HG03565 (cell line): Measurements from ENCODE around the gene GPC3.

Experiments
- ATAC-seq: cut with Tn5 transposase; IDR thresholded peaks from one replicate; pipeline ENCODE4 v1.9.1; 2021; ENCODE audit warnings: mild to moderate bottlenecking, moderate library complexity; ENCODE audit not compliant: unreplicated experiment

Gene GPC3

GRCh38 chrX:133933316-133933715, 52.1 kb downstream of the GPC3 start:
- no peak for ATAC-seq

DNA sequence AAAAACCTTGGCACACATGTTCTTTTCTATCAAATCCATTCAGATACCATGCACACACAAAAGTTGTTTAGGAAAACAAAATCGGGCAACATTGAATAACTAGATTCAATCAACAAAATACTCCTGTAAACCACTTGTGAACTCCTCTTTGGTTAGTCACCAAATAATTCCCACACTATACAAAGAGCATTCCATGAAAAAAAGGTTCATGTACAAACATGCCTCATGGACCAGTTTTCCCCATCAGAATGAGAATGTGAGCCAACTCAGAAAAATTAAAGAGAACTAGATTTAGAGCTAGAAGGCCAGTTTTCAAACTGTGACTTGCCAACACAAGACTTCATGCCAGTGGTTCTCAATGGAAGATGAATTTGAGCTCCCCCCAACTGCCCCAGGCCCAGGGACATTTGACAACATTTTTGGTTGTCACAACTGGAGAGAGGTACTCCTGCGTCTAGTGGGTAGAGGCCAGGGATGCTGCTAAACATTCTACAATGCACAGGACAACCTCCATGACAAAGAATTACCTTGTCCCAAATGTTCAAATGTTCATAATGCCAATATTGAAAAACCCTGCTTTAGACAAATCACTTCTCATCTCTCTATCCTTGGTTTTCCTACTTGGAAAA, 55.4 kb downstream of the GPC3 start:
- no peak for ATAC-seq

GRCh38 chrX:133928365-133928764, 57.0 kb downstream of the GPC3 start:
- no peak for ATAC-seq

GRCh38 chrX:133926809-133927208, 58.6 kb downstream of the GPC3 start:
- ATAC-seq: no peak

DNA sequence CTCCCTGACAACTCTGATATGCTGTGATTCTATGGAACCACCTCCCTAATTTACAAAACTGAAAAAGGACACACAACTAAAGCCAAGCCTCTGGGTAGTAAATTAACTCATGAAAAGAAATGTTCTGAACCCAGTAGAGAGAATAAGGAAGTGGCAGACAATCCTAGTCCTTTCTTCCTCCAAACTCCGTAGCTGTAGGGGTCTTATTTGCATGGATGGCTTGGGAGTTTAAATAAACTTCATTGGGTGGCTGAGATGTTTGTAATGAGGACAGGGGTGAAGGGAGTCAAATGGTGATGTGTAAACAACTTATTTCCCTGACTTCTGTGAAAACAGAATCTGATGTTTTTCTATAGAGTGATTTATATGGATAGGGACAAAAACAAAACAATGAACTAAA, 59.3 kb downstream of the GPC3 start:
- ATAC-seq: no peak

- ATAC-seq: no peak
Measured at GRCh38 chrX:133924548-133924947, 60.8 kb downstream of the GPC3 start.

DNA sequence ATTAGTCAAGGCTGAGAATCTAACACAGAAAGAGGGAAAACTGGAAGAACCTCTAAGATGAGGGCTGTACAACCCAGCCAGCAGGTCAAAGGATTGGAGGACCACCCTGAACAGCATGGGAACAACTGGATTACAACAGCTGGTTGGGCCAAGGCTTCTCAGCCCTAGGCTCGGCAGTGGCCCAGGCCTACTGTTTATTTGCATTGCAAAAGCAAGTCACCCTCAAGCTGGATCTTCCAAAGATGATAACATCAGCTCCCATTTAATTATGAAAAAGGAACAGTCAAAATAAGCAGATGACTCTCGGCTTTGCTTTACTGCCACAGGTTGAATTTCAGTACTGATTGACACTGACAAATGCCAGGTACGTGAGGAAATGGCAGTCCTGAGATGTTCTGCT, 61.8 kb downstream of the GPC3 start:
- no peak for ATAC-seq

GRCh38 chrX:133923113-133923512, 62.3 kb downstream of the GPC3 start:
- ATAC-seq: no peak

DNA sequence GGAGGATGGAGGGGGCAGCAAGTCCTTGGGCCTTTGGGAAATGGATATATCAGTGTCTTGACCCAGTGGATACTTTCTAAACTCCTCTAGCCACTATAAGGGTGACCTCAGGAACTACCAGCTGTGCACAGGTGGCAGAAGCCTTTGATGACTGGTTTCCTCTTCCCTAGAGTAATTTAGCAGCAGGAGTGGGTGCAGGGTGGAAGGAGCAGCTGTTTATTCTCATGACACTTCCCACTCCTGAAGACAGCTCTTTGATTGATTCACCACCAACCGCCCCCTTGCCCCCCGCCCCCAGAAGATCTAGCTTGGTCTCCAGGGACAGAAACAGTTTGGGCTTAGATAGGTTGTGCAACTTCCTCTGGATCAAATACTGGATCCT, 63.0 kb downstream of the GPC3 start:
- no peak for ATAC-seq

DNA sequence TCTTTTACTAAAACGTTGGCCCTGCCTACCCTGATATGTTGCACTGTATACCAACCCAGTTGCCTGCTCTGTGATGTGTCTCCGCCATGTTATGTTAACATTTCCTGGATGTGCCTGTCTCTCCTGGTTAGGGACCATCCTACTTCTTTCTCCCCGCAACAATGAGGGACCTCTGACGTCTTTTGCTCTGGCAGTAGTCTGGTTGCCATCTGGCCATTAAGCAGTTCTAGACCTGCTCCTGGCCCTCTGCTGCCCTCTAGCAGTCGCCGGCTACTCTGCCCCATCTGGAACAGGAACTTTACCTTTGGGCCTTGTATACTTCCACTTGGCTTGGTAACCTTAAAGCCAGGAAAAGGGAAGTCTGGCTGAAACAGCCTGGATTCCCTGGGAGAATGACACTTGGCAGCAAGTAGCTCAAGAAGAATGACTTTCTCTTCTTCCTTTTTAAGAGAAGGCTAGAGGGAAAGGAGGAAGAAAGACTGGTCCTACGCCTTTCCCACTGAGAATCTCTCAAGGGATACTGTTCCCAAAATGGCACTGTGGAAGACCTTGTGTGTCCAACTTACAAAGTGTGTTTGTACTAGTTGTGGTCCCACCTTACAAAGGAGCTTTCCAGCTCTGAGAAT, 63.5 kb downstream of the GPC3 start:
- ATAC-seq: no peak

GRCh38 chrX:133921086-133921485, 64.3 kb downstream of the GPC3 start:
- ATAC-seq: no peak

DNA sequence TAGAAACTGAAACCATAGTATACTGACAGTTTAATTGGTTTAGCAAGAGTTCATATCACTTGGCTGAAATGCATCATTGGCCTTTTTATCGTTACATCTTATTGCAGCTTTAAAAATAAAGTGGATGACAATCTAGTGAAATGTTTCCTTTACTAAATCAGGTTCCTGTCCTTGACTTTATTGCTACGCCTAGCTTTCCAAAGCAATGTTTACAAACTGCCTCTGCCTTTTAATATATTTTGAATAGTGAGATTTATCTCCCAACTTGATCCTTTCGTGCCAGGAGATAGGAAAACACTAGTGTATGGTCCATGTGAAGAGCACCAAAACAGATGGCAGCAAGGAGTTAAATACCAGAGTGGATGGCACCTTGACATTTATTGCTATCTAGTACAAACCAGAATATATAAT, 67.0 kb downstream of the GPC3 start:
- ATAC-seq: no peak

- ATAC-seq: no peak
Measured at GRCh38 chrX:133916984-133917722, 68.2 kb downstream of the GPC3 start.

- ATAC-seq: no peak
Measured at GRCh38 chrX:133913658-133914388, 71.6 kb downstream of the GPC3 start.

DNA sequence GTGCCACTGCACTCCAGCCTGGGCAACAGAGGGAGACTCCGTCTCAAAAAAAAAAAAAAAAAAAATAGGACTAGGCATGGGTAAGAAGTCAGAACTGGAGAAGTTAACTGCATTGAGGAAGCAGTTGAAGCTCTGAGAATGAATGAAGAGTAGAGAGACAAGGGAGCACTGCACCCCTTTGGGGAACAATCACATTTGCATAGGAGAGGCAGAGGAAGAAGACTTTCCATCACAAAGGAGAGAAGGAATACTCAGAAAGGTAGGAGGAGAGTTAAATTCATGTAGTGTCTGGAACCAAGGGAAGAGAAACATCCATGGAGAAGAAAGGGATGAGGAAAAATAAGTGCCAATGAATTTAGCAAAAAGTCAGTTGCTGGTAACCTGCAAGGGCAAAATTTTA, 72.4 kb downstream of the GPC3 start:
- no peak for ATAC-seq

- ATAC-seq: no peak
Measured at GRCh38 chrX:133911825-133912495, 73.4 kb downstream of the GPC3 start.

GRCh38 chrX:133910539-133910938, 74.9 kb downstream of the GPC3 start:
- no peak for ATAC-seq

DNA sequence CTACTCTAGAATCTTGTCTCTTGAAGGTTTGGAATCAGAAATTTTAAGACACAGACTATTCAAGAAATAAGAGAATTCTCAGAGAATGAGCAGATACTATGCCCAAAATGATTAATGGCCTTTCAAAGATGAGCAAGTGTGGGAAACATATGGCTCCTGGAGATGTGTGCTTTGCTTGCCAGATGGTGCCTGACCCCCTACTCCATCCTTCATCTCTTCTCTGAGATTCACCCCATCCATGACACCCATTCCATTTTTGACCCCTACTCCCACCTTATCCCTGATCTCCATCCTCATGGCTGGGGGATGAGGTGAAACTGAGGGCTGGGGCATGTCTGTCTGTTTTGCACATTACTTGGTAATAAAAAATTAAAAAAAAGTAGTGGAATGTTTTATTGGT, 75.5 kb downstream of the GPC3 start:
- ATAC-seq: no peak

DNA sequence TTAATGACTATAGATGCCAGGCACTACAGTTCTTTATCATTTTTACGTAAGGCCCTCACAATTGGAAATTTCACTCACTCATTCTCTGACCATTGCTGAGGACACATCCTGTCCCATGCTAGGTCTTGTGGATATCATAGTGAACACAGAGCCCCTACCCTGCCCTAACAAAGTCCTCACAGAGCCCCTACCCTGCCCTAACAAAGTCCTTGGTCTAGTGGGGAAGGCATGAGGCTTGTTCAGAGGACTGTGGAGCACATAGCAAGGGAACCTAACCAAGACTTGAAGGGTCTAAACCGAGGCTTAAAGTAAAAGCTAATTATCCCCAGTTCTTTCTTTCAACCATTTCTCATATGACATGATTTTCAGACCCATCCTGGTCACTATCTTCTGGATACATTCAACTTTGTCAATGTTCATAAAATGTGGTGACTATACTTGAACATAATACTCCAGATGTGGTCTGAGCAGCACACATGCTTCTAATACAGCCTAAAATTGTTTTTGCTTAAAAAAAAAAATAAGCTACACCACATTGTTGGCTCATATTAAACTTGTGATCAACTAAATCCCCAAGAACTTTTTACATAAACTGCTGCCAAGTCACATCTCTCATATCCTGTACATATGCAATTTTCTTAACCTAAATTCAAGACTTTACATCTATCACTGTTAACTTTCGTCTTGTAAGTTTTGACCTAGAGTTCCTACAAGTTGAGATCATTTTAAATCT, 77.0 kb downstream of the GPC3 start:
- no peak for ATAC-seq

- no peak for ATAC-seq
Measured at GRCh38 chrX:133907606-133908005, 77.8 kb downstream of the GPC3 start.
